Parathyroid adenoma (tissue), 2 donors: ENCODE measurements around the gene SLC9C2.
A peak's percentile ranks its signal among the peaks of the same experiment; 100 is the strongest.
"Not testable (repeated sequence)": the region's sequence is repeated elsewhere in the genome, so short reads cannot be mapped to it uniquely, and the experiment has no call there.

Source experiments
- H2AFZ ChIP-seq: fragments of 300-600 bp; sonication (generic); one replicate; pipeline ENCODE4 v1.7.0; 2017; ENCODE audit warnings: antibody characterized with exemption, mild to moderate bottlenecking
- H3K27ac ChIP-seq: fragments of 300-600 bp; sonication (generic); one replicate; pipeline ENCODE4 v1.7.0; 2017
- H3K27me3 ChIP-seq: fragments of 300-600 bp; sonication (generic); one replicate; pipeline ENCODE4 v1.7.0; 2017; ENCODE audit warnings: low read length; ENCODE audit not compliant: control insufficient read depth, insufficient read depth
- H3K36me3 ChIP-seq: fragments of 300-600 bp; sonication (generic); one replicate; pipeline ENCODE4 v1.7.0; 2017; ENCODE audit warnings: low read length; ENCODE audit not compliant: control insufficient read depth, insufficient read depth
- H3K4me1 ChIP-seq: fragments of 300-600 bp; sonication (generic); one replicate; pipeline ENCODE4 v1.7.0; 2017; ENCODE audit warnings: control low read depth
- H3K4me2 ChIP-seq: fragments of 300-600 bp; sonication (generic); one replicate; pipeline ENCODE4 v1.7.0; 2017; ENCODE audit warnings: low read length
- H3K4me3 ChIP-seq: fragments of 300-600 bp; sonication (generic); one replicate; pipeline ENCODE4 v1.7.0; 2017; ENCODE audit warnings: low read depth, low read length
- H3K79me2 ChIP-seq: fragments of 300-600 bp; sonication (generic); one replicate; pipeline ENCODE4 v1.7.0; 2017; ENCODE audit warnings: control low read depth
- H3K9ac ChIP-seq: fragments of 300-600 bp; sonication (generic); one replicate; pipeline ENCODE4 v1.7.0; 2017; ENCODE audit warnings: mild to moderate bottlenecking
- H3K9me3 ChIP-seq: fragments of 300-600 bp; sonication (generic); one replicate; pipeline ENCODE4 v1.7.0; 2017; ENCODE audit warnings: low read length; ENCODE audit not compliant: control insufficient read depth
- CTCF ChIP-seq: fragments of 300-600 bp; sonication (generic); IDR thresholded peaks from one replicate; pipeline ENCODE4 v1.7.0; 2017; ENCODE audit warnings: antibody characterized with exemption, mild to moderate bottlenecking
- donor health status: primary hyperparathyroidism.

Gene SLC9C2

GRCh38 chr1:173603056-173603591, at the start of gene SLC9C2:
TSS of gene SLC9C2 (minus strand) at chr1:173603072. CDS start at chr1:173601776, 1,296 bp downstream.
- peak within 1 kb of the TSS; percentile 32 for H3K4me3 ChIP-seq
- no peaks in the 10 kb centered on the region for H3K79me2 ChIP-seq
- H3K27ac ChIP-seq, result peak within 1 kb of the TSS; percentile 76

GRCh38 chr1:173648880-173649605, 46.2 kb upstream of the SLC9C2 start:
- no peak overlapping the region for H3K4me2 ChIP-seq
- no peaks in the 10 kb centered on the region for H3K27me3 ChIP-seq
- H3K4me1 ChIP-seq, result no peaks in the 10 kb centered on the region
- no peak overlapping the region for H3K9ac ChIP-seq
- no peak overlapping the region for H3K27ac ChIP-seq
- H3K36me3 ChIP-seq, result no peaks in the 10 kb centered on the region
- H3K4me3 ChIP-seq, result no peak overlapping the region
- no peak overlapping the region for H2AFZ ChIP-seq
- H3K9me3 ChIP-seq, result no peaks in the 10 kb centered on the region
- no peaks in the 10 kb centered on the region for H3K79me2 ChIP-seq
- no peak for TF ChIP-seq CTCF

More at GRCh38 chr1:173603056-173603591, at the start of gene SLC9C2:
- H3K27me3 ChIP-seq, result no peaks in the 10 kb centered on the region
- H3K4me2 ChIP-seq, result peak within 1 kb of the TSS; percentile 7
- no peak within 1 kb of the TSS for H3K9ac ChIP-seq
- no peaks in the 10 kb centered on the region for H3K4me1 ChIP-seq
- peak within 1 kb of the TSS; percentile 77 for H2AFZ ChIP-seq
- no peaks in the 10 kb centered on the region for H3K9me3 ChIP-seq
- no peaks in the 10 kb centered on the region for H3K36me3 ChIP-seq
- no peak for TF ChIP-seq CTCF

GRCh38 chr1:173646656-173647055, 43.8 kb upstream of the SLC9C2 start:
- H3K4me2 ChIP-seq, result no peak overlapping the region
- no peaks in the 10 kb centered on the region for H3K27me3 ChIP-seq
- TF ChIP-seq CTCF, result no peak
- H3K4me1 ChIP-seq, result no peaks in the 10 kb centered on the region
- no peak overlapping the region for H3K27ac ChIP-seq
- no peak overlapping the region for H3K4me3 ChIP-seq
- no peaks in the 10 kb centered on the region for H3K9me3 ChIP-seq
- no peaks in the 10 kb centered on the region for H3K36me3 ChIP-seq
- no peak overlapping the region for H3K9ac ChIP-seq
- no peaks in the 10 kb centered on the region for H3K79me2 ChIP-seq
- no peak overlapping the region for H2AFZ ChIP-seq

- H3K4me1 ChIP-seq, result peaks cover 12% of the 10 kb centered on the region
- H3K4me3 ChIP-seq, H3K9ac ChIP-seq, H3K9me3 ChIP-seq, H3K27ac ChIP-seq, H3K27me3 ChIP-seq, H3K4me2 ChIP-seq, H3K79me2 ChIP-seq, H2AFZ ChIP-seq, H3K36me3 ChIP-seq: not testable (repeated sequence)
These were observed 39.7 kb upstream of the SLC9C2 start for GRCh38 chr1:173642450-173643139.

- Histone ChIP-seq H3K4me1 (peaks cover 12% of the 10 kb centered on the region), H3K4me2 (peak overlapping the region; percentile 63), H2AFZ (peak overlapping the region; percentile 28), H3K36me3 (no peaks in the 10 kb centered on the region), H3K27me3 (no peaks in the 10 kb centered on the region), H3K9me3 (no peaks in the 10 kb centered on the region), H3K9ac (no peak overlapping the region), H3K4me3 (no peak overlapping the region), H3K27ac (peak overlapping the region; percentile 33), H3K79me2 (no peaks in the 10 kb centered on the region)
- no peak for TF ChIP-seq CTCF
These were observed 36.2 kb upstream of the SLC9C2 start for GRCh38 chr1:173639102-173639501.
